Natural killer cell (primary cell): ENCODE data around the gene PLPPR1. TPM values are rescaled to one million over a fixed set of nuclear protein-coding genes. Genes with fewer than 3 reads are reported as not detected.

Source experiments
- ATAC-seq, 3 donors: fragments of 150-1000 bp in 2 of 3; fragments of 200-7000 bp in 1 of 3; cut with Tn5 transposase; 1 replicate in 1 of 3; 2 replicates in 2 of 3; pipeline ENCODE4 v1.10.0; 2021; ENCODE audit warnings: mild to moderate bottlenecking in 2 of 3, moderate library complexity in 2 of 3
- DNase-seq, 2 donors: peaks; one replicate each; pipeline versions ENCODE4 v3.0.0 to v3.0.0-alpha.2; 2013 to 2021; ENCODE audit warnings: mixed read lengths in 1 of 2
- H3K27ac ChIP-seq: one replicate; pipeline ENCODE4 v1.5.1; 2013; ENCODE audit warnings: mild to moderate bottlenecking, low read length
- H3K27me3 ChIP-seq: one replicate; pipeline ENCODE4 v1.6.1; 2013; ENCODE audit warnings: low read length; ENCODE audit not compliant: control insufficient read depth, insufficient read depth
- H3K36me3 ChIP-seq: one replicate; pipeline ENCODE4 v1.6.1; 2013; ENCODE audit warnings: low read length; ENCODE audit not compliant: control insufficient read depth, insufficient read depth
- H3K4me1 ChIP-seq: one replicate; pipeline ENCODE4 v1.6.1; 2013; ENCODE audit warnings: low read length; ENCODE audit not compliant: control insufficient read depth, insufficient read depth
- H3K4me3 ChIP-seq: one replicate; pipeline ENCODE4 v1.5.1; 2013; ENCODE audit warnings: low read length
- H3K9me3 ChIP-seq: one replicate; pipeline ENCODE4 v1.6.1; 2013; ENCODE audit warnings: low read length; ENCODE audit not compliant: control insufficient read depth, insufficient read depth
- H3K27ac Mint-ChIP-seq, 2 donors: one replicate each; pipeline ENCODE4 v1.8.0; 2022; ENCODE audit warnings: mild to moderate bottlenecking in 2 of 2, mixed read lengths in 2 of 2, moderate library complexity in 1 of 2
- H3K27me3 Mint-ChIP-seq, 2 donors: one replicate each; pipeline ENCODE4 v1.8.0; 2022; ENCODE audit warnings: low read depth in 2 of 2, mixed read lengths in 2 of 2
- H3K36me3 Mint-ChIP-seq: one replicate; pipeline ENCODE4 v1.8.0; 2022; ENCODE audit warnings: mixed read lengths
- H3K4me1 Mint-ChIP-seq, 2 donors: one replicate each; pipeline ENCODE4 v1.8.0; 2022; ENCODE audit warnings: mixed read lengths in 2 of 2
- H3K4me3 Mint-ChIP-seq: one replicate; pipeline ENCODE4 v1.8.0; 2022; ENCODE audit warnings: mild to moderate bottlenecking, moderate library complexity, mixed read lengths
- H3K9me3 Mint-ChIP-seq, 2 donors: one replicate each; pipeline ENCODE4 v1.8.0; 2022; ENCODE audit warnings: mixed read lengths in 2 of 2
- WGBS: methylation state at CpG from one replicate; pipeline ENCODE4 v1.1.7; 2013; ENCODE audit warnings: missing lambda C conversion rate; ENCODE audit not compliant: insufficient coverage; 5-methylcytosine and 5-hydroxymethylcytosine counted together
- intact Hi-C: fragments of 100-400 bp; cut with micrococcal nuclease; formaldehyde crosslinking; loops from one replicate; pipeline ENCODE4 v1.14.2; 2022
- total RNA-seq, 4 donors: library from RNA; stranded (reverse); fragments of 120-200 nt in 1 of 4; gene quantifications; one replicate each; pipeline versions ENCODE4 v1.2.3 to v1.2.4, GENCODE V29; 2013 to 2022
- TF ChIP-seq, protein P1 (sequence below): fragments of 200-600 bp; IDR thresholded peaks from one replicate; pipeline ENCODE4 v1.8.0; 2022; ENCODE audit warnings: antibody characterized with exemption

The PLPPR1 gene
- total RNA-seq: not detected
- total RNA-seq (2013): not detected

DNA sequence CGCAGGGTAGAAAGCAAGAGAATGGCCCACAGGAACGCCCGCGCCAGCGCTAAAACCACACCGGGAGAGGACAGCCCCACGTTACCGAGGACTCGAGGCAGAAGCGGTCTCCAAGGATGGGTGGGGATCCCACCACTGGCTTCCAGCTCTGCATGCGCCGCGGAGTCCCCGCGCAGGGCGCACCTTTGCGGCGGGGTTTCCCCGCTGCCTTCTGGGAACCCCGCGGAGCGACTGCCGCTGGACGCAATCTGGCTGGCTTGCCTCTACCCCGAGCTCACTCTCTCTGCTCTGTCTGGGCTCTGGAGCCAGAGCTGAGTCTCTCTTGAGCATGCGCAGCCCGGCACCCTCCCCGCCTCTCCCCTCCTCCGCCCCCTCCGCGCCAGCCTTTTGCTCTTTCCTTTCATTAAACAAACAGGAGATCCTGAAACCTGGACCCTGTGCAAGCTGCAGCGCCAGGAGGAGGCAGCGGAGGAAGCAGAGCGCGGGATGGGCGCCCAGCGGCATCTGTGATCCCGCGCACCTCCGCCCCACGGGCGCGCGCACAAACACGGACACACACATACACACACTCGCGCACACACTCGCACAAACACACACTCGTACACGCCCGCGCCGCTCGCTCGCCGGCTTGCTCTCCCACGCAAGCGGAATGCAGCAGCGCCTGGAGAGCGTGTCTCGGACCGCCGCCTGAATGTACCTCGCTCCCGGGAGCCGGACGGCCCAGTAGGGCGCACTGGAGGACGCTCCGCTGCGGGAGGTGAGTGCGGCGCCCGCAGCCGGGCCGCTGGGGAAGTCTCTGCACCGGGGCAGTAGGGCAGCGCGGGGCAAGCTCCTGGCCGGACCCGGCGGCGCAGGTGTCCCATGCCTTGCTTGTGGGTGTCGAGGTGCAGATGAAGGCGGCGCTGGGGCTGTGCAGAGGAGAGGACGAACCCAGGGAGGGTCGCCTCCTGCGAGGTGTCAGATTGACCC, at the start of gene PLPPR1:
Gene PLPPR1, plus strand, starts transcription at position 382 of the 969 bp plus-strand sequence.
- TF ChIP-seq, protein P1, sequence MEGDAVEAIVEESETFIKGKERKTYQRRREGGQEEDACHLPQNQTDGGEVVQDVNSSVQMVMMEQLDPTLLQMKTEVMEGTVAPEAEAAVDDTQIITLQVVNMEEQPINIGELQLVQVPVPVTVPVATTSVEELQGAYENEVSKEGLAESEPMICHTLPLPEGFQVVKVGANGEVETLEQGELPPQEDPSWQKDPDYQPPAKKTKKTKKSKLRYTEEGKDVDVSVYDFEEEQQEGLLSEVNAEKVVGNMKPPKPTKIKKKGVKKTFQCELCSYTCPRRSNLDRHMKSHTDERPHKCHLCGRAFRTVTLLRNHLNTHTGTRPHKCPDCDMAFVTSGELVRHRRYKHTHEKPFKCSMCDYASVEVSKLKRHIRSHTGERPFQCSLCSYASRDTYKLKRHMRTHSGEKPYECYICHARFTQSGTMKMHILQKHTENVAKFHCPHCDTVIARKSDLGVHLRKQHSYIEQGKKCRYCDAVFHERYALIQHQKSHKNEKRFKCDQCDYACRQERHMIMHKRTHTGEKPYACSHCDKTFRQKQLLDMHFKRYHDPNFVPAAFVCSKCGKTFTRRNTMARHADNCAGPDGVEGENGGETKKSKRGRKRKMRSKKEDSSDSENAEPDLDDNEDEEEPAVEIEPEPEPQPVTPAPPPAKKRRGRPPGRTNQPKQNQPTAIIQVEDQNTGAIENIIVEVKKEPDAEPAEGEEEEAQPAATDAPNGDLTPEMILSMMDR: no peak
- Mint-ChIP-seq H3K36me3 (no peaks in the 10 kb centered on the region), H3K4me3 (no peak within 1 kb of the TSS), H3K9me3 (peaks cover 4% of the 10 kb centered on the region in 2 donors), H3K4me1 (no peaks in the 10 kb centered on the region), H3K27me3 (peaks cover 22 to 37% of the 10 kb centered on the region in 2 donors), H3K27ac (no peak within 1 kb of the TSS)
- H3K27me3 ChIP-seq: peaks cover 12% of the 10 kb centered on the region
- no peak for DNase-seq
- ATAC-seq: no peak
- H3K9me3 ChIP-seq: peaks cover 5% of the 10 kb centered on the region
- no peaks in the 10 kb centered on the region for H3K4me1 ChIP-seq
- WGBS: 6% methylated on average over 89 of the region's 89 CpGs
- H3K27ac ChIP-seq: no peak within 1 kb of the TSS
- no peak within 1 kb of the TSS for H3K4me3 ChIP-seq
- intact Hi-C loops: no loop called here
- H3K36me3 ChIP-seq: no peaks in the 10 kb centered on the region

DNA sequence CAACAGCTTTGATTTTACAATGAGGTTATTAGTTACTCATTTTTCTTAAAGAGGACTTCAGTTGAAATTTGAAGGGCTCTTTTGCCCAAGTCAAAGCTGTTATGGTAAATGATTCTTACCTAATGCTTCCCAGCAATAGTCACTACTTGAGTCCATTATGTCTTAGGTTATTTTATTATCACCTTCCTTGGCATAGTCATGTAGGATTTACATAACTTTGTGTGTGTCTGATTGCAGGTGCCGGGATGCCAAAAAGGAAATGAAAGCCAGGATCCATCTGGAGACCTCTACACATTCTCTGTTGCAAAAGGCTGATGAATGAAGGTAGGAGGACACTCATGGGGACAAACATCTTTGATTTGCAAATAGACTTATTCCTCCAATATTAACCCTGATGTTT, 38.8 kb upstream of the PLPPR1 start:
- intact Hi-C loops: no loop called here
- Mint-ChIP-seq H3K36me3 (no peaks in the 10 kb centered on the region), H3K4me3 (no peak overlapping the region), H3K9me3 (peaks cover 0 to 3% of the 10 kb centered on the region in 2 donors), H3K27ac (no peak overlapping the region), H3K4me1 (no peaks in the 10 kb centered on the region), H3K27me3 (no peaks in the 10 kb centered on the region)
- Histone ChIP-seq H3K27ac (no peak overlapping the region), H3K9me3 (no peaks in the 10 kb centered on the region), H3K27me3 (no peaks in the 10 kb centered on the region), H3K4me1 (no peaks in the 10 kb centered on the region), H3K36me3 (no peaks in the 10 kb centered on the region), H3K4me3 (no peak overlapping the region)
- DNase-seq (no peak), ATAC-seq (no peak)
- no CpG with 5 or more reads among the region's 1 CpG for WGBS
- TF ChIP-seq, protein P1: no peak

DNA sequence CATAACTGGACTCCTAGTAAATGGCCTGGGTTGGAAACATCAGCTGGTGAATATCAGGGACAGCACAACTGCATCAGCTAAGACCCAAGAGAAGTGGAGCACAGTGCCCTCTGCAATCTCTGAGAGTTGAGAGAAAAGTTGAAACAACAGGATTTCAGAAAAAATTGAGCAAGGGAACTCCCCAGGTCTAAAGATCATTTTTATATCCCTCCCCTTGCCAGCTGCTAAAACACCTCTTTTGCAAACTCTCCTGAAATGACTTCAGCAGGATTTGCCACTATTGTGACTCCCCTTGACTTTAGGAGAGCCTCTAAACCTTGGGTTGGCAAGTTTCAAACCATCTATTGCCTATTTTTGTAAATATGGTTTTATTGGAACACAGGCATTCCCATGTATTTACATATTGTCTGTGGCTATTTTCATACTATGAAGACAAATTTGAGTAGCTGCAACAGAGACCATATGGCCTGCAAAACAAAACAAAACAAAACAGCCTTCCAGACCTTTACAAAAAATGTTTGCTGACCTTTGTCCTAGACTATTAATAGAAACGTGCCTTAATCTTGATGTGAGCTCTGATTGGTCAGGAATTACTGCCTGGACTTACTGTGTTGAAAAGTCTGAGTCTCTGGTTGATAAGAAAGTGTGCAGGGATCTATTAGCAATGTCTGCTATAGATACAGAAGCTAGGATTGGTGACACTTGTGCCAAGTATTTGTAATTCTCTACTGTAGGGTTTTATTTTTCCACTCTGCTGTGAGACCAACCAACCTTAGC, 37.7 kb upstream of the PLPPR1 start:
- 0% methylated on average over 1 of the region's 1 CpG for WGBS
- H3K4me1 Mint-ChIP-seq: no peaks in the 10 kb centered on the region
- DNase-seq (no peak), ATAC-seq (no peak)
- Histone ChIP-seq H3K4me1 (no peaks in the 10 kb centered on the region), H3K27ac (no peak overlapping the region), H3K9me3 (no peaks in the 10 kb centered on the region), H3K36me3 (no peaks in the 10 kb centered on the region), H3K4me3 (no peak overlapping the region), H3K27me3 (no peaks in the 10 kb centered on the region)
- intact Hi-C loops: no loop called here
- no peaks in the 10 kb centered on the region for H3K27me3 Mint-ChIP-seq
- no peaks in the 10 kb centered on the region for H3K36me3 Mint-ChIP-seq
- no peak overlapping the region for H3K4me3 Mint-ChIP-seq
- no peak overlapping the region for H3K27ac Mint-ChIP-seq
- TF ChIP-seq, protein P1: no peak
- H3K9me3 Mint-ChIP-seq: peaks cover 0 to 3% of the 10 kb centered on the region in 2 donors
